ENCODE measurements around the gene CATSPERZ.

The CATSPERZ gene

DNA sequence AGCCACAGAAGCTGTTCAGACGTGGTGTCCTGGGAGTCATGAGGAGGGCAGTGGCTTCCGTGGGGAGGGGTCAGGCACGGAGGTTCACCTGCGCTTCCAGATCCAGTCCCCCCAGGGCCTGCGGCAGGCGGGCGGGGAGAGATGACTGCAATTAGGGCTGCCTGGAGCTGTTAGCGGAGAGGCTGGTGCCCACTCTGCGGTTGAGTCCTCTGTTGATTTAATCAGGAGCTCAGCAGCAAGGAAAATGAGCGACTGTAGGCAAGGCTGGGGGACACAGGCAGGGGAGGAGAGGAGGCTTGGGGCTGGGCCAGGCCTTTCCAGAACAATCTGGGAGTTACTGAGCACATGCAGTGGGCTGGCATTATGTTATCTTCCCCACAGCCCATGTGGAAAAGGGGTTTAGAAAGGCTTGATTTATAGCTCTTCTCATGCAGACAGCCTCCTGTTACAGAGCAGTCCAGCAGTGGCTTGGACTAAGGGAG lies 35.7 kb upstream of the CATSPERZ start:
- peak; percentile 24 for DNase-seq

- peak; percentile 30 for DNase-seq
Measured at GRCh38 chr11:64265176-64266160, 34.7 kb upstream of the CATSPERZ start.

DNA sequence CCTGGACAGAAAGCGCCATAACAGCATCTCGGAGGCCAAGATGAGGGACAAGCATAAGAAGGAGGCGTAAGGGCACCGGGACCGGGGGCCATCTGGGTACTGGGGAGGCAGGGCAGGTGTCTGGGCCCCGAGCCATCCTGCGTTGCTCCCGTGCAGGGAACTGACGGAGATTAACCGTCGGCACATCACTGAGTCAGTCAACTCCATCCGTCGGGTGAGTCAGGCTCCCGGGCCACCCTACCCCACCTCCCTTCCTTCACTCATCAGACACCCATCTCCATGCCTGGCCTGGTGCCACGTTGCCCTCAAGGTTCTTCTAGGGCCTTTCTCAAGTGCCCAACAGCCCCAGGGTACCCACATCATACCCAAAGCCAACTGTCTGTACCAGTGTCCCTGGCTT lies 33.8 kb upstream of the CATSPERZ start:
- peak; percentile 27 for DNase-seq

DNA sequence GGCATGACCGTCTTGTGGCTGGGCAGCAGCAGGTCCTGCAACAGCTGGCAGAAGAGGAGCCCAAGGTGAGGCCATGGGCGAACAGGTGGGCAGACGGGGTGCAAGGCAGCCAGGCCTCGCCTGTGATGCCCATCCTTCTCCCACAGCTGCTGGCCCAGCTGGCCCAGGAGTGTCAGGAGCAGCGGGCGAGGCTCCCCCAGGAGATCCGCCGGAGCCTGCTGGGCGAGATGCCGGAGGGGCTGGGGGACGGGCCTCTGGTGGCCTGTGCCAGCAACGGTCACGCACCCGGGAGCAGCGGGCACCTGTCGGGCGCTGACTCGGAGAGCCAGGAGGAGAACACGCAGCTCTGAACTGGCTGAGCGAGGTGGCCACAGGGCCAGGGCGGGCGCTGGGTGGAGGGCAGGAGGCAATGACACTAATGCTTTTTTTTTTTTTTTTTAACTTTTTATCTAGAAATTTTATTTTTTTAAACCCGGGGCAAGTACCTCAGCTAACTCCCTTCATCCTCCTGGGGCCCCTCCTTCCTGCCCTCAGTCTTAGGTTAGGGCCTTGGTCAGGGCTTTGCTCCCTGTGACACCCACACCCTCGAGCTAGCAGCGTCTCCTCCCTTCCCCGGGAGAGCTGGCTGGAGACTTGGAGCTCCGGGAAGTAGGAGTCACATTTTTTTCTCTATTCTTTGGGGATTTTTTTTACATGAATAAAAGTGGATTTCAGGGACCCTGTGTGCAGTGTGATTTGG lies 32.8 kb upstream of the CATSPERZ start:
- DNase-seq: peak; percentile 45

DNA sequence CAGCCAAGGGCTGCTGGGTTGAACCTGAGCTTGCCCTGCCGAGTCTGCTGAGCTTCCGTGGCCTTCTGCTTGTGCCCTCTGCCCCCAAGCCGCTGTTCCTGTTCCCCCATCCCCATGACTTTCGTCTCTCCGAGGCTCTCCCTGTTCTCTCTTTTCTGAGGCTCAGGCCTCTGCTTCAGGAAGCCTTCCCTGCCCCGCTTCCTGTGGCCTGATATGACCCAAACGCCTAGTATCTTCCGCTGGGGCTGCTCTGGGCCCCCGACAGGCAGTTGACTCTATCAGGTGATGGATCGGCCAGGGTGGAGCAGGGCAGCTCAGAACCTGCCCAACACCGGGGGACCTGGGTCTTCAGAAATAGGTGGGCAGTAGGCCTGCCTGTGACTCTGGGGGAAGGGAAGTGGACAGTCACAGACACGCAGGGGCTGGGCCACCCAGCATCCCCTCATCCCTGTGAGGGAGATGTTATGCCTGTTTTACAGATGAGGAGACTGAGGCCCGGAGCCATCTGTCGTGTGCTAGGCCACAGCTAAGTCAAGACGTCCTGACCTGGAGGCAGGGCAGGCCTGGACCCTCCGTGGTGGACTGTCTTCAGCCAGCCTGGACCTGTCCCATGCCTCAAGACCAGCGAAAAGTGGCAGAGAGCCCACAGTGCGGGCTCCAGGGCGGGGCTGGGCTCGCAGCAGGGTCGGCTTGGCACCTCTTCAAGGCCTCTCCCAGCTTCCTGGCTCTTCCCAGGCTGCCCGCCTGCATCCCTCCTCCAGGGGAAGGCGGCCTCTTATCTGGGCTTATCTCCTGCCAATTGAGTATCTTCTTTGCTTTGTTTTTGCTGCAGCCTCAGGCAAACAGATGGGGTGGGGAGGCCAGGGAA lies 31.9 kb upstream of the CATSPERZ start:
- peak; percentile 78 for DNase-seq

DNA sequence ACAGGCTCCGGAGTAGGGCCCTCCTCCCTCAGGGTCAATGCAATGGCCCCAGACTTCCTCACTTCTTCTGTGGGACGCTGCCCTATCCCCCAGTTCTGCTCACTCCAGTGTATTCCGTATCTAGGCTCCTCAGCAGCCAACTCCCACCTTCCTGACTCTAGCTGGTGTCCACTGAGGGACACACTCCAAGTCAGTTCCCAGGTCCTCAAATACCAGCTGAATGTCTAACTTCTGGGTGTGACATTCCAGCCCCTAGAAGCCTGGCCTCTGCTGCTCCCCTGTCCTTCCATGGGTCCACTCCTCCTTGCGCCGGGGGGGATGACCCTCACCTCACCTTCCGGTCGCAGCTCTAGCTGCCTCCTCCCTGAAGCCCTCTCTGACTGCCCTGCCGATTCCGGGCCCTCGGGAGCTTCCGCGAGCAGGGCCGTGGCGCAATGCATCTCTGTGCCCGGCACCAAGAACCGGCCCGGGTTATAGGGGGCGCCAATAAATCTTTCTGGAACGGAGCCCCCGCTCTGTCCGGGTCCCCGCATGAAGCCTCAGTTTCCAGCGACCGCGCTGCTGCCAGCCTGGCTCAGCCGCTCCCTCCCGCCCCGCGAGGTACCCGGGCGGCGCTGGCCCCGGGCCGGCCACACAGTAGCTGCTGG lies 31.1 kb upstream of the CATSPERZ start:
- DNase-seq: peak; percentile 70

DNA sequence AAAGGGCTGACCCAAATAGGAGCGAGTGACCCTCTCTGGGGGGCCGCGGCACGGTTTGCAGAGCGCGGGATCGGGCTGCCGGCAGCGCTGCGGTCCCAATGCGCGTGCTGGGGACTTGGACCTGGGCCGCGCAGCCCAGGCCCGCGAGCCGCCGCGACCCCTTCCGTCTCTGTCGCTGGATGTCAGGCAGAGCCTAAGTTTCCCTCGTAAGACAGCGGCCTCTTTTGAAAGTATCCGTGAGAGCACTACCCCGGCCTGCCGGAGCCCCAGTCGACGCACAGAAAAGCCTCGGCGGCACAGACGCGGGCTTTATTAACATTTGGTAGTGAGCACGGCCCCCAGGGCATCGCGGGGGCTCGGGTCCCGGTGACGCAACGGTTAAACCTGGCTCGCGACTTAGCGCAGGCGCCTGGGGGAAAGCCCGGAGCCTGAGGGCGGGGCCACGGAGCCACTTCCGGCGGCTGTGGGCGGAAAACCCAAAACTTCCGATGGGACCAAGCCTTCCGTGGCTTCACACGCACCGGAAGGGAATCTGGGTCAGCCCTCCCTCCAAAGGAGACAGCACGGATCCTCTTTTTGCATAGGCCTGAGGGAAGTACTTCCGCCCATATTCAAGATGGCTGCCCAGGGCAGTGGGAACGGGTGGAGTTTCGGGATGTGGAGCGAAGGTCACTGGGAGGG lies 30.5 kb upstream of the CATSPERZ start:
- DNase-seq: peak; percentile 99

DNA sequence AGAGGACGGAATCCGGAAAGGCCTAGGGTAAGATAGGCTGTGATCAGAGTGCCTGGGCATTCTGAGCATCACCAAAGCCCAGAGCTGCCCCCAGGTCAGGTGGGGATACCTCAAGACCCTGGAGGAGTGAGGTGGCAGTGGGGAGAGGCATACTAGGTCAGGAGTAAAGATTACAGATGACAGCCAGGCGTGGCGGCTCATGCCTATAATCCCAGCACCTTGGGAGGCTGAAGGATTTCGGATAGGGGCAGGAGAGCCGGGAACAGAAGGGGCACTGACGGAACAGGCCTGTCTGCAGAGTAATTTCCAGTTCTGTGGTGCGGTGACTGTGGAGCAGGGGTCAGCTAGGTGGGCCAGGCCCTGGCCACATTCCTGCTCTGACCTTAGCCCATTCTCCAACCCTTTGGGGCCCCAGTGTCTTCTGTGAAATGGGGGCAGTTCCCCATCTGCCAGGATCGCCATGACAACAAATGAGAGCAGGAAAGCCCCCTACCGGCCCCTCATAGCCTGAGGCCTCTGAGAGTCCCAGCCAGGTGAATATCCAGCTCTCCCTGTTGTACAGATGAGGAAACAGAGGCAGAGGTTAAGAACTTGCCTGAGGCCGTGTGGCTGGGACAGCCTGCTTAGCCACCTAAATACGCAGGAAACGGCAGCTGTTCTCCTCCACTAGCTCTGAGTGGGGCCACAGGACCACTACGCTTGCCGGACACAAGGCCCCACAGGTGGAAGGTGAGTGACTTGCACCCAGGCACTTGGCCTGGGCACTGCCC lies 24.9 kb upstream of the CATSPERZ start:
- no peak for DNase-seq

- no peak for DNase-seq
Measured at GRCh38 chr11:64275841-64276240, 24.3 kb upstream of the CATSPERZ start.

GRCh38 chr11:64276653-64277431 lies 23.3 kb upstream of the CATSPERZ start:
- DNase-seq: no peak

GRCh38 chr11:64278576-64279190 lies 21.5 kb upstream of the CATSPERZ start:
- DNase-seq: no peak

- no peak for DNase-seq
Measured at GRCh38 chr11:64281957-64282770, 18.0 kb upstream of the CATSPERZ start.

GRCh38 chr11:64283092-64283491 lies 17.1 kb upstream of the CATSPERZ start:
- DNase-seq: no peak

DNA sequence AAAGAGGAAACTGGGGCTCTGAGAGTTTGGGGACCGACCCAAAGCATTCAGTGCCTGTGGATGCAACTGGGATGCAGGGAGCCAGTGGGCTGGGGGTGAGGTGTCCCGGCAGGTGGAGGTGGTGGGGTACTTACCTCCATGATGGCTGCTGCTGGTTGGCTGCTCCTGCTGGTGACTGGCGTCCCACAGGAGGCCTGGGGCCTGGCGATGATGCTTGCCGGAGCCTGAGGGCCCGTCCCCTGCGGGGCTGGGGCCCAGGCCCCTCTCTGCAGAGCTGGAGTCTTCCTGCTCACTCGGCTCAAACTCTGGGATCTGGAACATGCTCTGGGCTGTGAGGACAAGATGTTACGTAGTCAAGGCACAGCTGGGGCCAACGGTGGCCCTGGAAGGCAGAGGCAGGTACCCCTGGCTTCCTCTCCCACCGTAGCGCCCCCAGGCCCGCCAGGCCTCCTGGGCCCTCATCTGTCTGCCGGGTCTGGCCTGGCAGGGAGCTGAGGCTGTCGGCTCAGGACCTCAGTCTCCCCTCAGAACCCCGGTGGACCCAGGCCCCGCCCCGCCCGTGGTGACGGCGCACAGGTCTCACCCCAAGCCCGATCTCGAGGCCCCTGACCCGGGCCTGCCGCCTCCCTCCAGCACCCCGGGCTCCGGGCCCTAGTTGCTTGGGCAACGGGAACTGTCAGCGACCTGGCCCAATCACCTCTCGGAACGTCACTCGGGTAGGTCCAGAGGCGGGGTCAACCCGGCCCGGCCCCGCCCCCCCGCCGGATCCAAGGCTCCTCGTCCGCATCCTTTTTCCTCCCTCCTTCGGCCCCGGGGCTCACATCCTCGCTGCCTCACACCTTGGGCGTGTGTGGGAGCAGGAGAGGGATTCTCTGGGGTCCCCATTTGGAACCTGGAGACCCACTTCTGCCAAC lies 15.9 kb upstream of the CATSPERZ start, which contains the start of gene BAD:
BAD (minus strand) TSS at position 618 of the 914 bp plus-strand sequence; CDS start at position 321, 297 bp downstream.
- DNase-seq: peak; percentile 97

GRCh38 chr11:64284962-64285884 lies 14.9 kb upstream of the CATSPERZ start, which contains the start of gene GPR137:
TSS of gene GPR137 (plus strand) at chr11:64285848. CDS start at chr11:64286525, 677 bp downstream.
- DNase-seq: peak; percentile 91
